MM.1S (cell line): ENCODE data around the gene PDZD8.

ENCODE experiments used
- CTCF ChIP-seq: fragments of 300-600 bp; sonication (generic); IDR thresholded peaks from 2 replicates; pipeline ENCODE4 v1.5.1; 2016; ENCODE audit warnings: antibody characterized with exemption, low read length, mixed read lengths
- EZH2 ChIP-seq: fragments of 300-600 bp; sonication (generic); optimal IDR thresholded peaks from 2 replicates; pipeline ENCODE3; 2017; ENCODE audit warnings: low read depth, mild to moderate bottlenecking, antibody characterized with exemption, low read length, mixed read lengths

GRCh38 chr10:117316701-117317100 is 58.5 kb downstream of the PDZD8 start:
- no peak for TF ChIP-seq CTCF
- TF ChIP-seq EZH2, result no peak
